Stimulated activated naive CD4-positive, alpha-beta T cell treated with Interleukin-2 at 50 U/mL for 16 hours (primary cell): Measurements from ENCODE around the gene KCNIP1.

Experiments used
- DNase-seq: peaks from one replicate; lab custom pipeline; 2025; lab: John Stamatoyannopoulos, UW

The KCNIP1 gene

DNA sequence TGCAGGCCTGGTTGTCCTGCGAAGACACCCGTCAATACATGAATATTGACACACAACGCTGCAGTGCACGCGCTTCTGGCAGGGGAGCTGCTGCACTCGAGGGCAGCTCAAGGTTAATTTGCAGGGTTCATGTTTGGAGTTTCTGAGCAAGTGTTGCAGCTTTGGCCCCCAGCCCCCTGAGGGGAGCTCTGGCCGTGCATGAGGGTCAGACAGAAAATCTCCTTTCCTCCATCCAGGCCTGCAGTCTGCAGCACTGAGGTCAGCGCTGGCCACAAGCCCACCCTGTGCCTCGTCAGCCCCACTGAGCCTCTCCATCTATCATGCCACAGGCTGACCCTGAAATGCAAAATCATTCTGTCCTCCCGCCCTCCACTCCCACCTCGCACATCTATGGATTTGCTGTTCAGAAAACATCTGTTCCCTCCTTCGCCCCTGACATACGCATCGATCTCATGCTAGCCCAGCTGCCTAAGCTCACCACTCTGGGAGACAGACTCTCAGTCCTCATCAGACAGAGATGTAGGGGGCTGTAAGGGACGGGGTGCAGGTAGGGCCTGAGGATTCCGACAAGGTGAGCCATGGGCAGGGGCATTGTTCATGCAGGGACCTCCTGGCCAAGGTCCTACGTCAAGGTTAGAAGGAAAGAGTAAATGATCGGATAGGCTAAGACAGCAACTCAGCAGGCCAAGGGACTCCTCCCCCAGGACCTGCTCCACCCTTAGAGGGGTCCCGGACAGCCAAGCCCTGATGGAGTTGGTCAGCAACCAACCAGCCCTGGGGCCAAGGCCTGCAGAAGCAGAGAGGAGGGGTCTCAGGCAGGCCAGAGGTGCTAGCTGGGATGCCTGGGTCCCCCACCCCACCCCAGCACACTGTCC, 125.1 kb downstream of the KCNIP1 start:
- no peak for DNase-seq

DNA sequence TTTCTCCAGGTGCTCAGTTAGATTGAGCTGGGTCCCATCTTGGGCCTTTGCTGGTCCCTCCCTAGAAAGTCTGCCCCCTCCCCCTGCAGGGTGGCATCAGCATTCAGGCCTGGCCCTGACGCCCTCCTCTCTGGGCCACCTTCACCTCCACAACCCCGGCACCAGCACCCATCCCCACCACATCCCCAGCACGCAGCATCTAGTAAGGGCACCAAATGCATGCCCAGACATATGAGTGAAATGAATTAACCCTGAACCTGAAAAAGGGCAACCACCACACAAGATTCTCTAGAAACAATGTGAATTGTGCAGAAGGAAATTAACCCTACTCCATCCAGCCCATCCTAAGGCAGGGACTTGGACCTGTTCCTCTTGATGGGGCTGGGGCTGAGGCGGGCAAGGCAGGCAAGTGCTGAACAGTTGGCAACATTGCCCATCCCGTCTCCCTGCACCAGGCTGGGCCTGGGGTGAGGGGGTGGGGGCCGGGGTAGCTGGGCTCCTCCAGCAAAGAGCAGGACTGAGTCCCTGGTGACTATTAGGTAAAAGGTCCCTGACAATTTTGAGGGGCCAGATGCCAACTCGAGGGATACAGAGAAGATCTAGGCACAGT, 125.9 kb downstream of the KCNIP1 start:
- no peak for DNase-seq

DNA sequence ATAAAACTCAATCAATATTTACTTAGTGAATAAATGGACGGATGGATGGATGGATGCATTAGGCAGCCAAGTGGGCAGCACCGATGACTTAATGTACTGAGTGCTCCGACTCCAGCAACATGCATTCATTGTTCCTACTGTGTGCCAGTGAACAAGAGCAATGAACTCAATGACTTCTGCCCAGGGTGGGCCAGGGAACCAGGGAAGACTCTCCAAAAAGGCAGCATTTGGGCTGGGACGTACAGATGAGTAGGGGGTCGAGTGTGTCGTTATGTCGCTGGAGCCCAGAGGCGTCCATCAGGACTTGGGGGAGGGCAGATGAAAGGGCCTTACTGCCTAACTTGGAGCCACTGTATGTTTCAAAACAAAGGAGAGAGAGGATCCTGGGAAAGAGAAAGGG, 126.4 kb downstream of the KCNIP1 start:
- no peak for DNase-seq

DNA sequence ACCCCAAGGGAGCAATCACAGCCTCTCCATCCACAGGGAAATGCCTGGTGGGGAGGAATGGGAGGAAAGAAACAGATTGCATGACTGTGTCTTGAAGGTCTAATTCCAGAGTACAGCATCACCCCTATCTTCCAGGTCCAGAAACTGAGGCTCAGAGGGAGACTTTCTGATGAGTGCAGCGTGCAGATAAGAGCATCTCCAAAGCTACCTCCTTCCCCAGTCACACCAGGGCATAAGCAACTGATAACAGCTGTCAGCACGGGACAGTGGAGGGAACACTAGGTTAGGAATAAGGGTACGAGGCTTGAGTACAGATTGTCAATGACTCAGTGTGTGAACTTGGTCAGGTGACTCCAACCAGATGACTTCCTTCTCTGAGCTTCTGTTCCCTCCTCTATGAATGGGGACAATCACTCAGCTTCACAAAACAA, 126.9 kb downstream of the KCNIP1 start:
- DNase-seq = no peak

DNA sequence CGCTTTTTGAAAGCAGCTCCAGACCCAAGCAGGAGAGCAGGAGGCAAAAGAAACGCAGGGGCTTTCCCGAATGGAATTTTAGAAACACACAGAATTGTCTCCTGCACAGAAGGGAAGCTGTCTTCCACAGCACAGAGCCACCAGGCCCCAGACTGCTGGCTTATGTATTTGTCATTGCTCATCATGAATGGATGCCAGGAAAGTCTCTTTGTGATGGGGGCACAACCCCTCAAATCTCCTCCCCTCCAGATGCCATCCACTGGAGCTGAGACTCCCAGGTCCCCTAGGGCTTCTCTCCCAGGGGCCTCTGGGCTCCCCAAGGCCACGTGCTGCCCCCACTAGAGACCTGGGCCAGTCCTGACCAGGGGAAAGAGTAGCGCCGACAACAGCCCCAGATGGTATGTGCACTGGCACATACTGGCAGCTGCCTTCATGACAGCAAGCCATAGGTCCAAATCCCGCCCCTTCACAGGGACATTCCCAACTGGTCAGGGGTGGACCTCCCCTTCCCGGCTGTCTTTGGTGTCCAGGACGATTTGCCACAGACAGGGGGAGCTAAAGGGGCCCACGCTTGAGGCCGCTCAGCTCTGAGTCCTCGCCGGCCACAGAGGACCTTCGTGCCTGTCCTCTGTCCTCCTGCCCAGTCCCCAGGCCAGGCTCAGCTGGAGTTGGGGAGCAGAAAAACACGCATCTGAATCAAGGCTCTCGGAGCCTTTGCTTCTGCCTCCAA, 127.8 kb downstream of the KCNIP1 start:
- DNase-seq = no peak

DNA sequence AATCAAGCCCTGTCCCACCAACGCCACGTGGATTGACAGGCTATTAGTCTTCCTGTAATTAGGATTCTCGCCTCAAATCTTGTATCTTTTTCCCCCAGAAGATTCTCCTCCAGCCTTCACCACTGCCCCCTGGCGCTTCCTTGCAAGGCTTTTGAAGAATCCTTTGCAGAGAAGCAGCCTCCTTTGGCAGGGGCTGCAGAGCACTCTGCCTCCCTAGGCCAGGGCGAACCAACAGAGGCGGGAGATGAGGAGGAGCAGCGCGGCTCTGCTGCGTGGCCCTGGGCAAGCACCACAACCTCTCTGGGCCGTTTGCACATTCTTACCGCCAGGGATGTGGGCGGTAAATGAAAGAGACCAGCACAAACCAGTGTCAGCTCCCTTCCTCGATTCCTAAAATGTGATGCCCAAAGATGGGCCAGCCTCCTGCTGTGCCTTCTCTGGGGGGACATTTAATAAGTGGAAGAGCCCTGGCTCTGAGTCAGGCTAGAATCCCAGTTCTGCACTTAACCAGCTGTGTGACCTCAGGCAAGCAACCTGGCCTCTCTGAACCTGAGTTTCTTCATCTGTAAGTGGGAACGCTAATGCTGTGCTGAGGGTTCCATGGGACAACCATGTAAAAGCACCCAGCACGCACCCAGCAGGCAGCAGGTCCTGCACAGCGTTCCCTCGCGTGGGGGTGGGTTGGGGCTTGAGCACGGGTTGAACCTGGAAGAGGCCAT, 128.6 kb downstream of the KCNIP1 start:
- DNase-seq = no peak

DNA sequence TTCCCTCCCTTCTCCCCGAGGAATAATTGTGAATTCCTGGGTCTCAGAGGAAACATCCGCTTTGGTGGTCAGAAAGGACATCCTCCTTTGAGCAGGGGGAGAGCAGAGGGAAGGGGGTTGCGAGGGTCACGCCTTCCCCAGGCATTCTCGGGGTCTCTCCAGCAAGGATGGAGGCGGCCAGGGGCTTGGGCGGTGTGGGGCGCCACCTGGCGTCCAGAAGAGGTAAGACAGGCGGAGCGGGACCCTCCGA, 129.1 kb downstream of the KCNIP1 start:
- DNase-seq = no peak

DNA sequence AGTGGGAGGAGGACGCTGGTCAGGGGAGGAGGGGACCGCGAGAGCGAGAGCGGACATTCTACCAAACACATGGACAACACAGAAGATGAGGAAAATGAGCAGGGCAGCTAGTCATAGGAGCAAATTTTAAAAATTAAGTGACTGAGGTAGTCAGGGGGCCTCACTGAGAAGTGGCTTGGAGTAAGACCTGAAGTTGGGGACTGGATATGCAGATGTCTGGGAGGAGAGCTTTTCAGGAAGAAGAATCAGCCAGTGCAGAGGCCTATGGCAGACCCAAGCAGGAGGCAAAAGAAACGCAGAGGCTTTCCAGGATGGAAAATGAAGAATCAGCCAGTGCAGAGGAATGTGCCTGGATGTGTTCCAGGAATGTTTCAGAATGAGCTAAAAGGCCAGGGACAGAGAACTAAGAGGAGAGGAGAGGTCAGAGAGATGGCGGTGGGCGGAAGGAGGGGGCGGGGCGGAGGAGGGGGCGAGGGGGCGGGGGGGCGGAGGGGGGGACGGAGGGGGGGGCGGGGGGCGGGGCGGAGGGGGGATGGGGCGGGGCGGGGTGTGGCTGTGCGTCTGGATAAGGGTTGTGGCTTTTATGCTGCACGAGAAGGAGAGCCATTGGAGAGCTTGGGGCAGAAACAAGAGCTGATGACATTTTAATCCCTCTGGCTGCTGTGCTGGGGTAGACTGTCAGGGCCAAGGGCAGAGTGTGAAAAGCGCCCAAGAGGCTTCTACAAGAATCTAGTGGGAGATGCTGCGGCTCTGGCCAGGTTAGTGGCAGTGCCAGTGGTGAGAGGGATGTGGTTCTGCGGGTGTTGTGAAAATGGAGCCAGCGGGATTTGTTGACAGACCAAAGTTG, 129.6 kb downstream of the KCNIP1 start:
- peak; percentile 12 for DNase-seq

DNA sequence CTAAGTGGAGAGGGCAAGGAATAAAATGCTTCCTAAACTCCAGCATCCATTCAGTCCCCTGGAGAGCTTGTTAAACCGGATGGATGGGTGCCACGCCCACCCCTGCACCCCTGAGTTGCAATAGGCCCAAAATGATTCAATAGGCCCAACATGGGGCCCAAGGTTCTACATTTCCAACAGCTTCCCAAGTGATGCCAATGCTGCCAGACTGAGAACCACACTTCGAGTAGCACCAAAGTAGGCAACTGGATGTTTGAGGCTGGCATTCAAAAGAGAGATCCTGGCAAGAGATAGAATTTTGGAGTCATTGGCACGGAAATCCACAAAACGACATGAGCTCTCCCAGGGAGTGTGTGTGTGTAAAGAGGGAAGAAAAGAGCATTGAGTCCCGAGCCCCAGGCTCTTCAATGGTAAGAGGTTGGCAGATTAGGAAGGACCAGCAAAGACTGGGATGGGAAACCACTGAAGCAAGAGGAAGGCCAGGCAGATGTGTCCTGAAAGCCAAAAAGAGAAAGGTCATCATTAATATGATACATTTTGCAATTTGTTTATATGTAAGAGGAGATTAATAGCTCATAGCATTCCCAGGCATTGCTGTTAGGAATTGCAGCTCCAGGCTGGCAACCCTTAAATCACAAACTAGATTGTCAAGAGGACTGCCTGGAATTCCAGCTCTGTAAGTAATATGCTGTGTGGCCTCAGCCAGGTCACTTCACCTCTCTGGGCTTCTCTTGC, 130.6 kb downstream of the KCNIP1 start:
- DNase-seq = no peak

DNA sequence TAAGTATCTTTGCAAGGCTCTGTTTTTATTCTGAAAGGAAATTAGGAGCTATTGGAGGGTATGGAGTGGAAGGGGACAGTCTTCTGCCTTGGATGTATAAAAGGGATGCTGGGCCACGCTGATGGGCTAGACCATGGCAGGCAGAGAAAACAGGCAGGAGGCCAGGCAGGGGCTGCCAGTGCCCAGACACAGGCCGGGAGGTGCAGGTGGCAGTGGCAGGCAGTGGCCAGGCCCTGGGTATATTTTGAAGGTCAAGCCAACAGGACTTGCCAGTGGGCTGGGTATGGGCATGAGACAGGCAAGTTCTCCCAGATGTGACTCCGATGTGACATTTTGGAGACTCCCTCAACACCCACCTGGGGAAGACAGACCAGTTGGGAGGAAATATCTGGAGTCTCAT, 131.9 kb downstream of the KCNIP1 start:
- no peak for DNase-seq

DNA sequence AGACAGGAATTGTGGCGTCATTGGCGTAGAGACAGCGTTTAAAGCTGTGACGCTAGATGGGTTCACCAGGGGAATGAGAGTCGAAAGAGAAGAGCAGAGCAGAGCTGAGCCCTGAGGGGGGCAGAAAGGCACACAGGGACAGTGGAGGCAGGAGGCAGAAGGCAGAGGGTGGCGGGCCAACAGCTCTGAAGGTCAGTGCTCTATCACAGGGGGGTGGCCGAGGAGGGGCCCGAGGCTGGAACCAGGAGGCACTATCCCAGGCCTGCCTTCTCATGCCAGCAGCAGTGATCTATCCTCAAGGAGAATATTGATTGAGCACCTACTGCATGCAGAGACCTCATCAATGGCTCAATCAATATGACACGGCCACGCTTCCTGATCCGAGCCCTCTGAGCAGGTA, 132.4 kb downstream of the KCNIP1 start:
- DNase-seq = no peak

DNA sequence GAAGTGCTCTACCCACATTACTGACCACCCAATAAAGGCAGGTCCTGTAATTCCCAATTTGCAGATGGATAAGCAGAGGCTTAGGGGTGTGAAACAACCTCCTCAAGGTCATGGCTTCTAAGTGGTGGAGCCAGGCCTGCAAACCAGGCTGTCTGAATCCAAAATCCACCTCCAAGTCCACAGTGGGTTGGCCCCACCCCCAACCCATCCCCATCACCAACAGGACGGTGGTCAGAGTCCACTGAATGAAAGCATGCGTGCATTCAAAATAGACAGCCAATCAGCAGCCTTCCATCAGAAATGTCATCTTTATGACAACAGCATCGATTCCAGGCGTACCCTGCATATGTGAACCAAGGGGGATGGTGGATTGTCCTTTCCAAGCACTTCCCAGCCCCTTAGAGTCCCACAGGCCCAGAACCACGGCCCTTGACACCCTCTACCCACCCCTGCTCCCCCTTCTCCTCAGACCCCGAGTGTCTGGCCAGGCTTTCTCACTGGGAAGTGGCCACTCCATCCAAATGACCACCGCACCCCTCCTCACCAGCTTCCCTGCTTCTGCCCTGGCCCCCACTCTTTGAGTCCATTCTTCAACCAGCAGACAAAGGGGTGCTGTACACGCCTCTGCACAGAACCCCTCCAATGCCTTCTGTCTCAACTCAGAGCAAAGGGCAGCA, 133.1 kb downstream of the KCNIP1 start:
- DNase-seq = no peak

DNA sequence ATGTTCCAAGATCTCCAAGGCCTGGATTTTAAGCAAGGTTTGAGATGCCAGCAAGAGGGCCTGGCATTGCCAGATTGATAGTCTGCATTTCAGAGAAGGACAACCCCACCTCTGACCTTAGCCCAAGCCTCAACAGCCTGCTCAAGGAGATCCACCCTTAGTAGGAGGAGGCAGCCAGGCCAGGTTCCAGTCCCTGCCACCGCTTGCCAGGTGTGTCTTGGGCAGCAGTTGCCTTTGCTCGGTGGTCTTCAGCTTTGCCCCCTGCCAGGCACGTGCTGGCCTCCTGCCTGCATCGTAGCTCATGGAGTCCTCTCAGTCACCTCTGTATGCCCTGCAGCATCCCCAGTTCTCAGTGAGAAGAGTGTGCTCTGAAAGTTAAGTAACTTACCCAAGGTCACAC, 134.2 kb downstream of the KCNIP1 start:
- no peak for DNase-seq

DNA sequence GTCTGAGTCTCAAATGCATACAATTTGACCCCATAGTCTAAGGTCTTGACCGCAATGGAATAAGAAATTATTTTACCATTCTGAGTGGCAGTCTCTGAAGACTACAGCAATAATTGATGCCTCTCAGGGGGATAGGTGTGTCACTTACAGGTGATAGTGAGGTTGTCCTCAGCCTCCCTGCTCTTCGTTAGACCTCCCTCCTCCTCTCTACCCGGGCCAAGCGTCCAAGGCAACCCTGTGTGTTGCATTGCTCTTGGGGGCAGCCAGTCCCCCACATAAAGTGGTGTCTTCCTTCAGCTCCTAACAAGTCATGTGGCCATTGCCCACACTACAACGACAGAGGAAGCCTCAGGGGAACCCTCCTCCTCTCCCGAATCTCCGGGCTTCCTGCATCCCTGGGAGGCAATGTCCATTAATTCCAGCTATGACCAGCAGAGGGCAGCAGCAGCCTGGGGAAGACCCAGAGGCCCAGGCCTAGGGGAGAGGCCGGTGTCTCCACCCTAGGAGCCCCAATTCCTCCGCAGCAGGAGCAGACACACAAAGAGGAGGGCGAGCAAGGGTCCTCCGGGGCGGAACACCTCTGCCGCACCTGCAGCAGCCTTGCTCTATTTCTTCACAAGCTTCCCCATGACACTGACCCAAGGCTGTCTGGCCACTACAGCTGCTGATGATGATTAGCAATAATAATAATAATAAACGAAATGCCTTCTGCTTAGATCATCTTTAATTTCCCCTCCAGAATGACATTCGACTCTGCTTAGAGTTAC, 134.8 kb downstream of the KCNIP1 start:
- DNase-seq = peak; percentile 31

DNA sequence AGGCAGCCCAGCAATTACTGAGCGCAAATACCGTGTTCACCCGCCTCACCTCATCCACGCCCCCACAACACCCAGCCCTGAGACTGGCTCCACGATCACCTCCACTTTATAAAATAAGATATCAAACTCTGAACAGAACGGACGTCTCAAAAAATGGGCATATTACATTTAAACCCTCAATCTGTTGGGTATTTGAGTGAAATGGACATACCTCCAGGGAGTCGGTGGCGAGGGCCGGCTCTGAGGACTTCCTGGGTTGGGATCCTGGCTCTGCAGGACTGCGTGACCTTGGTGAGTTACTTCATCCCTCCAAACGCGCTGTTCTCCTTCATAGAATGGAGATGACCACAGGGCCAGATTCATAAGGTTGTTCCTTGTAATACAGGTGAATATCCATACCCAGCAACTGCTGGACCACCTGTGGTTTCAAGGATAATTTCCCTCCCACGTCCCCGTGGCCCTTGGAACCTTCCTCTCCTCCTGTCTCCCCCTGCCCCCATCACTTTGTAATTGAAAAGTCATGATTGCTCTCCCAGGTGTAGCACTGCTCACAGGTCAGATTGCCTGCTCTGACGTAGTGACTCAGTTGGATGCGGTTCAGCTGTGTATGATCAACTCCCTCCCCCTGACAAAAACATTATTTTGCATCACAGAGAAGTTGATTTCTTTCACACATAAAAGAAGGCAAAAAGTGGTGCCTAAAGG, 135.6 kb downstream of the KCNIP1 start:
- DNase-seq = no peak

DNA sequence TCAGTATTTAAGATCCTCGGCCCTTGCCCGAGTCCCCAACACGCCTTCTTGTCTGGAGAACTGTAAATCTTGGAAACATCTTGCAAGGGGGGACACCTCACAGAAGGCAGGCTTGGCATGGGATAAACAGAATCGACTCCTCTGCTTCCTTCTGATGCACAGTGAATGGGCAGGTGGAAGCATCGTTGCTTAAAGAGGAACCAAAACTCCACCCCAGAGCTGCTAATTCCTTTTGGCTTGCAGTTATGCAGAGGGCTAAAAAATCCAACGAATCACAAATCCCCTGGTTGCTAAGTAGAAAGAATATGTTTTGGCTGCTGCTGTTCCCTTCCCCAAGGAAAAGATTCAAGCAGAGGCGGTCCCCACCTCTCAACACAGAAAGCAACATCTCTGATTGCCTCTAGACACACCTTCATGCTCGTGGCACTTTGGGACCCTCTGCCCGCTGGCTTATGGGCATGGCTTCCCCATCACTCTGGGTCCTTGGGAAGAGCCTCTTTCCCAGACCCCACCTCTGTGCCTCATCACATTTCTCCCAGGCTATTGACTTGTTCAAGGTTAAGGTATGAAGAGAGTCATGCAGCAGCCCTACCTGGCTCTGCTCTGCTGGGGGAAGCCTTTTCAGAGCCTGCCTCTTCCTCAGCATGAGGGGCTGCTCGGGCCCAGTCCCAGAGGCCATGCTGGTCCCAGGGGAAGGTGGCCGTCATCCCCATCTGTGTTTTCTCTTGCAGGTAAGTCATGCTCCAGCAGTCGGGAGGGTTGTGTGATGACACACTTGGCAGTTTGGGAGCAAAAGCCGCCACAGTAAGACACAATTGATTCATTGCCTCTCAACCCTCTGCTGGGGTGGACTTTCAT, 137.1 kb downstream of the KCNIP1 start:
- DNase-seq = no peak

DNA sequence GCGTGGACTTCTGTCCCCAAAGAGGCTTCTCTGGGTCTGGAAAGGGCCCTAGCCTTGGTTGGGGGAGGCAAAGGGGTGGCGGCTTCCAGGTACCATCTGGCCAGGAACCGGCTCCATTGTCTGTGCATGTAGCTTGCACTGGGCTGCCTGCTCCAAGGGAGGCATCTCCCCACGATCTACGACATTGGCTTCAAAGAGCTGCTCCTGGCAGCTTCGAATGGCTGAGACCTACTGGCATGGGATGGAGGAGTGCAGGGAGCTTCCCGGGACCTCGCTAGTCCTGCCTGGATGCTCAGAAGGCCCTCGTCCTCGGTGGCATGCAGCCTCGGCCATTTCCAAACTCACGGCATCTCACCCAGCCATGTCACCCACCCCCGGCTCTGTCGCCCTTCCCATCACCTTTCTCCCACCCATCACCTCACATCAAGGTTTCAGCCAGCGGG, 137.8 kb downstream of the KCNIP1 start:
- no peak for DNase-seq
